GM21515 (cell line): ENCODE data around the gene MAMDC2.

ENCODE experiments used
- ATAC-seq: cut with Tn5 transposase; IDR thresholded peaks from one replicate; pipeline ENCODE4 v1.9.1; 2021; ENCODE audit not compliant: unreplicated experiment

MAMDC2 gene, protein sequence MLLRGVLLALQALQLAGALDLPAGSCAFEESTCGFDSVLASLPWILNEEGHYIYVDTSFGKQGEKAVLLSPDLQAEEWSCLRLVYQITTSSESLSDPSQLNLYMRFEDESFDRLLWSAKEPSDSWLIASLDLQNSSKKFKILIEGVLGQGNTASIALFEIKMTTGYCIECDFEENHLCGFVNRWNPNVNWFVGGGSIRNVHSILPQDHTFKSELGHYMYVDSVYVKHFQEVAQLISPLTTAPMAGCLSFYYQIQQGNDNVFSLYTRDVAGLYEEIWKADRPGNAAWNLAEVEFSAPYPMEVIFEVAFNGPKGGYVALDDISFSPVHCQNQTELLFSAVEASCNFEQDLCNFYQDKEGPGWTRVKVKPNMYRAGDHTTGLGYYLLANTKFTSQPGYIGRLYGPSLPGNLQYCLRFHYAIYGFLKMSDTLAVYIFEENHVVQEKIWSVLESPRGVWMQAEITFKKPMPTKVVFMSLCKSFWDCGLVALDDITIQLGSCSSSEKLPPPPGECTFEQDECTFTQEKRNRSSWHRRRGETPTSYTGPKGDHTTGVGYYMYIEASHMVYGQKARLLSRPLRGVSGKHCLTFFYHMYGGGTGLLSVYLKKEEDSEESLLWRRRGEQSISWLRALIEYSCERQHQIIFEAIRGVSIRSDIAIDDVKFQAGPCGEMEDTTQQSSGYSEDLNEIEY

DNA sequence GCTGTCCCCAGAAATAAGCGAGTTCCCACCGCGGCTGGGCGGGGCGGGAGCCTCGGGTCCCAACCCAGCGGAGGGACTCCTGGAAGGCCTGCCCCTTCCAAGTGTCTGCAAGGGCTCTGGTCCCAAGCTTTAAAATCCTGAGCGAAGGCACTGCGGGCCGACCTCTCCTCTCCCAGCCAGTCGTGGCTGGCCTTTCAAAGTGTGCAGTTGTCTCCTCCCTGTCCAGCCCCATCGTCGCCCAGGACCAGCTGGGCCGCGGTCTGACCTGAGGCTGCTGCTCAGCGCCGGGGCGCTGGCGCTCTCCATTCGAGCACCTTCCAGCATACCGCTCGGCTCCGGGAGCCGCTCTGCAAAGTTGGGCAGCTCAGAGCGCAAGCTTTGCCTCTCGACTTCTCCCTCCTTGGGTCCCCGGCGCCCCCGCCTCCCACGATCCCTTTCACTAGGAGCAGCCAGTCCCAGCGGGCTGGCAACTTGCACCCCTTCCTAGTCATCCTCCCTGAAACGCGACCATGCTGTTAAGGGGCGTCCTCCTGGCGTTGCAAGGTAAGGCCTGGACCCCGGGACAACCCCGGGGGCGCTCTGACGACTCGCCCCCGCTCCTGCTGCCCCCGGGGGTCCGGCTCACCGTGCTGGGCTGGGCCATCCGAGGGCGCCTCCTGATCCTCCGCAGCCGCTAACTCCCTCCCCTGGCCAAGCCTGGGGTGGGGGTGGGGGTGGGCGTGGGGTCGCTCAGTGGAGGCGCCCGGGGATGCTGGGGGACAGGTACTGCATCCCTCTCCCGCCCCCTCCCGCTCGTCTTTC lies at the start of gene MAMDC2:
MAMDC2 (plus strand) TSS at position 160 of the 801 bp plus-strand sequence; CDS start at position 510, 350 bp downstream.
- no peak for ATAC-seq

DNA sequence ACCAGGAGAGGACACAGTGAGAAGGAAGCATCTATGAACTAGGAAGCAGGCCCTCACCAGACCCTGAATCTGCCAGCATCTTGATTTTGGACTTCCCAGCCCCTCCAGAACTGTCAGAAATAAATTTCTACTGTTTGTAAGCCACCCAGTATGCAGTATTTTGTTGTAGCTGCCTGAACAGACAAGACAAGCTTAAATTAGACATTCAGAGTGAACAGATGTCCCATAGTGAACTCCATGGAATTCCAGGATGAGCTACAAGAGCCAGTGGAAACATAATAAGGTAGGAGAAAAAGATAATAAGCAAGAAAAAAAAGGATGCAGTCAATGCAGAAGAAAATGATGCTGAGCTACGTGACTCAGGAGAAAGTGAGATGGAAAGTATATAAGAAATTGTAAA lies 47.8 kb upstream of the MAMDC2 start:
- ATAC-seq, result no peak

DNA sequence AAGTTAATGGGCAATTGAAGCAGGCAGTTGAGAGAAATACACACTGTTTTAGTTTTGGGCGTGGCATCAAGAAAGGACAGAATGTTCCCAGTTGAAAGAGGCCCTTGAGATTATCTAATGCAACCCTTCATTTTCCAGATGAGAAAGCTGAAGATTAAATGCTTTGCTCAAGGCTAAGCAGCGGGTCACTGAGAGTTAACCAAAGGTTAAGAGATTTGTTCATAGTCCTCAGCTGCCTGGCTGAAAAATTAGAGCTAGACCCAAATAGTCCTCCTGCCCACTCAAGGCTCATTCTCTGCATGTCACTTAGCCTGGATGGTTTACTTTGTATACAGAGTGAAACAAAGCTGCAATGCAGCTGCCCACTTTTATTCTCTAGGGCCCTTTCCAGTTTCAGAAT lies 46.7 kb upstream of the MAMDC2 start:
- ATAC-seq, result no peak

DNA sequence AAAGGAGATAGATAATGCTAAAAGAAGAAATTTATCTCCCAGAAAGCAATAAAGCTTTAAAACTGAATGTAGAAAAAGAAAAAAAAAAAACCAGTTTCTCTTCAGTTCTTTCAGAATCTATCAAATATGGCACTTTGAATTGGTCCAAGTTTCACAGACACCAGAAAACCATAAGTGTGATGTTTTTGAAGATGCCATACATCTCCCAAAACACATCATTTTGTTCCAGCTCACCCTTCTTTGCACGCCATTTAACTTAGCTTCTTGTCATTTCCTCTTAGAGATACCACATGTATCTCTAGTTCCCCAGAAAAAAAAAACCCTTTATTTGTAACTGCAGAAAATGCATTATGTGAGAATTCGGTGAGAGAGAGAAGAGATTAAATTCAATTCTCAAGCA lies 46.1 kb upstream of the MAMDC2 start:
- no peak for ATAC-seq

DNA sequence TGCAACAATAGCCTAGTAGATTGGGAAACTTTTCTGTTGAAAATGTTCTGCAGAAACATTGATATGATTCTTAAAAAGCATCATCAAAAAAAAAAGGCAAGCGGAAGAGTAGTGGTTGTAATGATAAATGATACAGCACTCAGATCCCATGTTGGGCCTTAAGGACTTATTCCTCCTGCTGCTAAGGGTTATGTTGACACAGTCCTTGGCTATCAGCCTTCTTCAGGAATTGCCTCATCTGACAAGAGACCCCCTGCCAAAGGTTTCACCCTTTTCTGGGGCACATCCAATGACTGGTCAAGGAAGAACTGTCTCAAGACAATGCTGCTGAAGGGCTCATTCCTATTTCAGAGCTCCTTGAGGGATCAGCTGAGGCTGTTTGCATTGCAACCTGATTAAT lies 44.3 kb upstream of the MAMDC2 start:
- no peak for ATAC-seq

DNA sequence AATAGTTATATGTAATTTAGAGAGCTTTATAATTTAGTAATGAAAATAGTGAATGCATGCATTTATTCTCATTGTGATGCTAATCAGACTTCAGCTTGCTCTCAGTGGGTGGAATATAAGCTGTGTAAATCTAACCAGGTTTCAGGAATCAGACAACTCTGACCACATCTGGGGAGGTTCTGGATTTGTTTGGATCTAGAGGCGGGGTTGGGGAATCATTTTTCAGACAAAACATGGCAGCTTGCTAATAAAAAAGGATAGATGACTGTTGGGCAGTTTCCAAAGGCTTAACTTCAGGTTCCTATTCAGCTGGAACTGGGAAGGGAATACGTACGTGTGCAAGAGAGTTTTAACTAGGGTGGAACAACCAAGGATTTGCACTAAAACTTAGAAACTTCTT lies 43.2 kb upstream of the MAMDC2 start:
- no peak for ATAC-seq

DNA sequence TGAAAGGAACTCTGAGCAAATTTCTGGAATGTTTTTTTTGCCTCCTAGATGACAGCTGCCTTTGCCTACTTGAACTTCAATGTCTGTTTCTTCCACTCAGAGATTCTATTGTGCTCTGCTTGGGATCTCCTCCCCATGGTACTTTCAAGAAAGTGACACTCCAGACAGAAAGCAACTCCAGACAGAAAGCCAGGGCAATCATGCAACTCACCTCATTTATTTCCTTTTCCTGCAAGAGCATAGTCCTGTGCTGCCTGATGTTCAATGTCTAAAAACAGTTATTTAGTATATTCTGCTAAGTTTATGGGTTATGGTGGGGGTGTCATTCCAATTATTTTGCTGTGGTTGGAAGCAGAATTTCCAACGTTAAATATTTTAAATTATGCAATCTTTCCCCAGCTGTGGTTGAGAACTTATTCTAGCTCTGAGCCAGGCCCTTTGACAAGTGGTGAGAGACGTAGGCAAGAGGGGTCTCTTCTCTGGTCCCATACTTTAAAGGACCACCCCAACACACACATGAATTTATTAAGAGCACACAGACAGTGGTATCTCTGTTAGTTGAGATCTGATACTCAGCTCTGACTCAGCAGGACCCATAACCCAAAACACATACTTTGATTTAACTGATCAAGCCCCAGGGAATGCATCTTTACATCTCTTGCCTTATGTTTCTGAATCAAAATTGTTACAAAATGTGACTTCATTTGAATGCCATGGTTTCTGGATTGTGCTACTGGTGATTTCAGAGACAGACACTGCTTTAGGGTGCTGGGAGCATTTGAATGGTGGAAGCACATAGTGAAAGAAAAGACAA lies 39.5 kb upstream of the MAMDC2 start:
- ATAC-seq, result no peak

DNA sequence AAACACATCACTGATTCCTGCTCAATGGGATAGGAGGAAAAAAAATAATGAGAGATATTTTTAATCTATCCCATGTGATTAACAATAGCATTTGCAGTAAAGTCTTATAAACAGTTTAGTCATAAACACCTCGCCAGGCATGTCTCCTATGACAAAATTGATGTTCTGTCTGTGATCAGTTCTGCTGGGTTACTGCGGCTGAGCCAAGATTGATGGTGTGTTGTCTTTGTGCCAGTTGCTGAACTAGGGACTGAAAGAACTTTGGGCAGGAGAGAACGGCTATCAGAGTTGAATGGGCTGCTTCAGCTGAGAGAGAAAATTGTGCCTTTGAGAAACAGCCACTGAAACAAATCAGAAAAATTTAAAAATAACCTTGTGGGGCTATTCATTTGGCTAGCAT lies 37.3 kb upstream of the MAMDC2 start:
- ATAC-seq, result no peak

DNA sequence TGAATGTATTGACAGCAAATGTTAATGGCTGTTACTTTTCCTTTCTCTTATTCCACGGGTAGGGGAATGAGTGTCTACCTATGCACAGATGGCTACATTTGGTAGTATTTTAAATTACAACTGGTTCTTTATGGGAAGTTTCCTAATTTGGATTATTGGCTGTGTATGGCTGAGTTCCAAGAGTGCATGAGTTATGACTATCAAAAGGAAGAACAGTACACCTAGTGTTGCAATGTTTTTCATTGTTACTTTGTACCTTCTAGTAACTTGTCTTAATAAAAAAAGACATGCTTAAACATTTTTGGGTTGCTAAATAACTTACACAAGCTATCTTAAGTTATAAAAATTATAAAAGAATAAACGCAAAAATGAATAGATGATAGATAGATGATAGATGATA lies 35.8 kb upstream of the MAMDC2 start:
- no peak for ATAC-seq

DNA sequence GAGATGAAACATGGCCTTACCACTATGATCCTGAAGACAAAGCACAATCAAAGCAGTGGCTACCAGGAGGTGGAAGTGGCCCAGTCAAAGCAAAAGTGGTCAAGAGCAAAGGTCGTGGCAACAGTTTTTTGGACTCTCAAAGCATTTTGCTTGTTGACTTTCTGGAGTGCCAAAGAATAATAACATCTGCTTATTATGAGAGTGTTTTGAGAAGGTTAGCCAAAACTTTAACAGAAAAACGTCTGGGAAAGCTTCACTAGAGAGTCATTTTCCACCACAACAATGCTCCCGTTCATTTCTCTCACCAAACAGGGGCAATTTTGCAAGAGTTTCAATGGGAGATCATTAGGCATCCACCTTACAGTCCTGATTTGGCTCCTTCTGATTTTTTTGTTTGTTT lies 33.6 kb upstream of the MAMDC2 start:
- no peak for ATAC-seq

DNA sequence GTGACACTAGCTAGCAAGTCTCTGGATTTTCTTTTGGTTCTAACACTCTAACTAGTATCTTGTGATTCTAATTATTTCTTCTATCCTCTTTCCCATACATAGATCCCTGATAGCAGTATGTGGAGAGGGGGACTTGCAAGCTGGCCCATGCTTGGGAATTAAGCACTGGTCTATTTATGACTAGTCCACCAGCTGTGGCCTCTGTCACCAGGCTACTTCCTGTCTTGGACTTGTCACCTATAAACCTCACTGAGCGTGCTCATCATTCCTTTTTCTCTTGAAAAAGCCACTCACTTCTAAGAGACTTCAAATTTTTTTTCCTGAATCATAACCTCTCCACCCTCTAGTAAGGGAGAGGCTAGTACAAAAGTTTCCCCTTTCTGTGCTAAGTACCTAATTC lies 32.3 kb upstream of the MAMDC2 start:
- no peak for ATAC-seq

DNA sequence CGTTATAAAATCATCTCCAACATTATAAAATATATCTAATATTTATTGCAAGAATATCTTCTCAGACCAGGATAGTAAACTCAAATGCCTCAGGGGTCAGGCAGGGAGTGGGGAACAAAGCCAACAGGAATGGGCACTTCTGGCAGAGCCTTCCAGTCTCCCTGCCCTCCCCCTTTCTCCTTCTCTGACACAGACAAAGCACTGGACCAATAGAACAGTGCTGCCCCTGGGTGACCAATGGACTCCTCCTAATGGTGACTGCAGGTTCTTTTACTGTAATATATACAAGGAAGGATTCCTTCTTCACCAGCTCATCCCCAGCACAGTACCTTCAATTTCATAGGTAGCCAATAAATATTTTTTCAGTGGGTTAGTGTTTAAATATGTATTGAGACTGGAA lies 31.1 kb upstream of the MAMDC2 start:
- ATAC-seq, result no peak

DNA sequence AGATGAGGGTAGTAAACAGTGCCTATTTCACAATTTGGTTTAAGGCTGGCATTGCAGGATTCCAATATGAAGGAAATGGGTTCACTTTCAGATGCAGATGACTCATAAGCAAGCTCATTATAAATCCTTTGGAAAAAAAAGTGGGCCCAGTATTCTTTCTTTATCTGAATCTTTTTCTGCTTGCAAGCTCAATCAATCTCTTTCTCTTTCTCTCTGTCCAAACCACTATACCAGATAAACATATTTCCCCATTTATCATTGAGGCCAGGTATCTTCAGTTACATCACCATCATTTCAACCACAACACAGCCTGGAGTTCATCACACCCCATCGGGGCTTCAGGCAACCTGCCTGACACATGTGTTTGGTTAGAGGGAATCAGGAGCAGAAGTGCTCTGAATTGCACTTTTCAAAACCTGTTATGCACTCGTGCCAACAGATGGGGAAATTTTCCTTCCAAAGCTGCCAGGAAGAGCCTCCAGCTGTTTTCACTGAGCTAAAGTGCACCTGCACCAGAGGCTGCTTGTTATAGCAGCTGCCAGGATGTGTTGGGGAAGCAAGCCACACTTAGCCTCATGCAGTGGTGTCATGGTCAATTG lies 30.0 kb upstream of the MAMDC2 start:
- ATAC-seq, result no peak

DNA sequence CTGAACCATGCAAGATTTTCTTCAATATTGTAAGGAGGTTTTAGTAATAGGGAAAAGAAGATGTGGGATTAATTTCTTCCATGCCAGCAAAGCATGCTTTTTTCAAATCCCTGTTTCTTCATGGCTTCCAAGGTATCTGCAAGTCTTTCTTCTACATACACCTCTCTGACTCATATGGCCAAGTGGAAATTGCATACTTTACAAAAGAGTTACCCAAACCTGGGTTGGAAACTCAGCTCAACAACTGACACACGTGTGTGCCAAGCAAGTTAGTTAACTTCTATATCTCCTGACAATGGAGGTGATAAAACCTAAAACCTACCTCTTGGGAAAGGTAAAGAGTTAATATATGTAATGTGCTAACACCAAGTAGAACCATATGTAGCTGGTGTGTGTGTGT lies 28.5 kb upstream of the MAMDC2 start:
- no peak for ATAC-seq

DNA sequence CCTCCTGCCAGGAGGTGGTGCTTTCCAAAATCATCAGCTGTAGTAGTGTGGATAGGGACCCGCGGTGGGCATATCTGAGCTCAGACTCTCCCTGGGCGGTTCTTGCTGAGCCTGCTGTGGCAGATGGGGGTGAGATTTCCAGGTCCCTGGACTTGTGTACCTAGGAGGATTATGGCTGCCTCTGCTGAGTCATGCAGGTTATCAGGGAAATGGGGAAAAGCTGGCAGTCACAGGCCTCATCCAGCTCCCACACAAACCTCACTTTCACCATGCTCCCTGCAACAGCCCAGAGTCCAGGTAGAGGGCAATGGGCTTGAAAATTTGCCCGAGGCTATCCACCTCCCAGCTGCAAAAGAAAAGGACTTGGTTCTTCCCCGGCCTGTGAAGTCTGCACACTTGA lies 23.4 kb upstream of the MAMDC2 start:
- no peak for ATAC-seq

DNA sequence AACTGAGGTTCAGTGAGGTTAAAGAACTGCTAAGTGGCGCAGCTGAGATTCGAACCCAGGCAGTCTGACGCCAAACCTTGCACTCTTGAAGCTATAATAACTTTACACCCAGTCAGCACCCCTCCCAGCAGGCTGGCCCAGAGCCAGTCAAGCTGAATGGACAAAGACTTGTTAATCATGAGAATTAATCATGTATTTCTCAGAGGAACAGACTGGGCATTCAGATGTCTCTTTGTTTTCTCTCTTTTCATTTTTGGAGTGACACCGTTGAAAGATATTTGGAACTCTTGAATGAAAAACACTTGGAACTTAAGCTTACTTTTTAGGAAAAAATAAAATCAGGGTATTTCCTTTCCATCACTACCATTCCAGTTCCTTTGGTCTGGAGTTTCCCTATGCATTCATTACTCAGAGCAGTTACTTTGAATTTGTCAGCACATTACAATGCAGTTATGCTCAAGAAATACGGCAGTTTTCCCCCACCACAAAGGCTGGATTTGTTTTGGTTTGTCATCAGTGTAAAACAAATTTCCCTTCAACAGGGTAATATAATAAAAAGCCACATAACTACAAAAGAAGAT lies 22.6 kb upstream of the MAMDC2 start:
- ATAC-seq, result no peak

DNA sequence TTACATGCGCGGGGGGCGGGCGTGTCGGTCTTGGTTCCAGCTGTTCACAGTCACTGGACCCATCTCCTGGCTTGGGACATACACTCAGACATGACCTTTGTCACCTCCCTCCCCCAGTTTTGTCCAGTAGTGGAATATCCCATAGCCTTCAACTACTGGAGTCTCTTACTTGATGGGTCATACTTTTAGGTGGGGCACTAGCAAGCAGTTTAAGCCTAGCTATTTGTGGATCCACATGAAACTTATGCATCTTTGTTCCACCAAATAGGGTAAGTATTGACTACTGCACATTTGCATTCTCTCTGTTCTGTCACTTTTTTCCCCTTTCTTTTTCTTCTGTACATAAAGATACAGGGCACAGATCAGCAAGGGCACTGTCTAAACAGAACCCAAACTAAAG lies 15.4 kb upstream of the MAMDC2 start:
- no peak for ATAC-seq

DNA sequence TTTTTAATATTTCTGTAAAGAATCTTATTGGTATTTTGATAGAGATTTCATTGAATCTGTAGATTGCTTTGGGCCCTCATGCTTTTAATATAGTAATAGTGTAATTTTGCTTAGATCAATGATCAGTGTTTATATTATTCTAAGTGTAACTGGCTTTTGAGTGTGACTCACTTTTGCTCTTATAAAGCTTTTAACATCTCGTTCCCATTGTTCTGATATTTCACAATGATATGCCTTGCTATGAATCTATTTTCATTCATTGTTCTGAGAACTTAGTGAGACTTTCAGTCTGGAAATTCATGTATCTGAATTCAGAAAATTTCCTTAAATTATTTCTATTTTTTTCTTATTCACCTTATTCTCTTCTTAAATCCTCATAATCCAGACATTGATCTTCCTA lies 13.5 kb upstream of the MAMDC2 start:
- no peak for ATAC-seq

DNA sequence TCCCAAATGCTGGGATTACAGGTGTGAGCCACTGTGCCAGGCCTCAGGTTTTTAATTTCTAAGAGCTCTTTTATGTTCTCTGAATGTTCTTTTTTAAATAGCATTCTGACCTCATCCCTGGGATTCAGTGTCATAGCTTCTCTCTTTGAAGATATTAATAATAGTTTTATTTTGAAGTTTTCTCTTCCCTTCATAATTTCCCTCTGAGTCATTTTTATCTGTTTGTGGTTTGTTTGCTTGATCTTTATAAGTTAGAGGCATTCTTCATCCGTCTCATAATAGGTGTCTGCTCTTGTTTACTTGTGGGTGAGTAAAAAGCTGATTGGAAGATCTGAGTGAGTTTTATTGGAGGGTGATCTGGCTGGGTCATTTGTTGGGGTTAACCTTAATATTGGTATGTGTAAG lies 12.5 kb upstream of the MAMDC2 start:
- ATAC-seq, result no peak

DNA sequence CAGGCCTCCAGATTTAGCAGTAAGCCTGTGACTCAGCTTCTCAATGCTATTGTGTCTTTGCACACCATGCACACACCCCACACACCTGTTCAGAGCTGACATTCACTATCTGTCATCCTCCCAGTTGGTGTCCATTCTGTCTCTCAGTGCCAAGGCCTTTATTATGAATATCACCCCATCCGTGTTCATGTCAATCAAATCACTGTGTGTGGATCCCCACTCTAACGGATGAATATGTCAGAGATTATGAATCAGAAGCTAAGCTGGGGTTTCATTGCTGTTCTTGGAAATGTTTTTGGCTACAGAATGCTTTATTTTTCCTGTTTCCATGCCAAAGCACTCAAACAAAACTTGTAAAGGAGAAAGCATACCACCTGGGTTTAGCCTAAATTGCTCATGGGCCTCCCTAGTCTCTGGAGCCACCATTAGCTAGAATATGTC lies 9.4 kb upstream of the MAMDC2 start:
- ATAC-seq, result no peak
